ENCODE measurements around the gene TLK1. TPM values are rescaled to one million over a fixed set of nuclear protein-coding genes. Genes with fewer than 3 reads are reported as not detected.

The TLK1 gene
- polyA plus RNA-seq, 1 of the 3 experiments (the other 2 are of a cell fraction), result 4.8 TPM

DNA sequence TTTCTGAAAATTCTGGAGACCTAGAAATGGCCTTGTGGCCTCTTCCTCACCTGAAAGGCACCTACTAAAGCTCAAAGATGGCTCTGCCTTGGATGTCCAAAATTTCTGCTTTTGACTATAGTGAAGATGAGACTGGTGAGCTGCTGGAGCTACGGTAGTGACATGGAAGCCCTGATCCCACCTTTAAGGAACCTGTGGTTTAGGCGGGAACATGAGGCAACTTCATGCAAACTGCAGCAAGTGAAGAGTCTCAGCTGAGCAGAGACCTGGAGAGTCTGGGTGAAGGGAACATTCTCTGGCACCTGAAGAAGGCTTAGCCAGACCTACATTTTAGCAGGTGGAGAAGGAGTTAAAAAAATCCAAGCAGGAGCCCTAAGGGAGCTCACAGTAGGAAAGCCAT is 191.7 kb downstream of the TLK1 start:
- peaks cover 5 to 14% of the 10 kb centered on the region in 2 experiments; a peak in 2 of 4 replicates for H3K4me1 ChIP-seq (ENCODE audit: control insufficient read depth in 1 of 2, insufficient read depth in 2 of 2, low read depth in 1 of 2, low read length in 1 of 2)
- no peak overlapping the region for H3K27ac ChIP-seq (ENCODE audit: low read depth in 2 of 2, low read length in 1 of 2)
- POLR2A ChIA-PET, result no interaction called here
- 96% methylated on average over 2 of the region's 2 CpGs for WGBS (ENCODE audit: low lambda C conversion rate)
- no peak overlapping the region for H3K4me2 ChIP-seq
- H4K20me1 ChIP-seq (ENCODE audit: insufficient read depth), result 0 out of 2 replicates have a peak, but pooled peaks cover 5% of the 10 kb centered on the region
- no peaks in the 10 kb centered on the region for H3K9me3 ChIP-seq
- TF ChIP-seq NRF1 (IDR thresholded peaks at IDR 0.05; ENCODE audit: low read depth, low read length) (no peak), REST (IDR thresholded peaks at IDR 0.05; ENCODE audit: low read depth, low read length) (no peak), JUND (IDR thresholded peaks at IDR 0.05) (no peak), CTCF (IDR thresholded peaks at IDR 0.05) (no peak), RFX5 (IDR thresholded peaks at IDR 0.05; ENCODE audit: low read length) (no peak), USF1 (IDR thresholded peaks at IDR 0.05; ENCODE audit: borderline replicate concordance, low read depth) (no peak), TEAD4 (IDR thresholded peaks at IDR 0.05; ENCODE audit: borderline replicate concordance, insufficient read depth) (no peak), POLR2AphosphoS5 (IDR thresholded peaks at IDR 0.05; ENCODE audit: low read depth, low read length) (no peak), CHD2 (IDR thresholded peaks at IDR 0.05; ENCODE audit: low read length, partially characterized antibody) (no peak), TCF12 (IDR thresholded peaks at IDR 0.05) (no peak), RCOR1 (IDR thresholded peaks at IDR 0.05; ENCODE audit: low read length) (no peak), FOXM1 (IDR thresholded peaks at IDR 0.05; ENCODE audit: low read depth) (no peak), SIN3A (IDR thresholded peaks at IDR 0.05; ENCODE audit: borderline replicate concordance, low read depth, low read length) (no peak), YY1 (IDR thresholded peaks at IDR 0.05; ENCODE audit: low read depth) (no peak), FOXJ3 (CRISPR knock-in tag; IDR thresholded peaks at IDR 0.05) (no peak), EZH2phosphoT487 (IDR thresholded peaks at IDR 0.05; ENCODE audit: borderline replicate concordance, low read depth) (no peak), GABPA (IDR thresholded peaks at IDR 0.05; ENCODE audit: low read depth) (no peak), SMC3 (IDR thresholded peaks at IDR 0.05; ENCODE audit: low read depth, low read length) (no peak)
- TF ChIP-seq, protein P1, sequence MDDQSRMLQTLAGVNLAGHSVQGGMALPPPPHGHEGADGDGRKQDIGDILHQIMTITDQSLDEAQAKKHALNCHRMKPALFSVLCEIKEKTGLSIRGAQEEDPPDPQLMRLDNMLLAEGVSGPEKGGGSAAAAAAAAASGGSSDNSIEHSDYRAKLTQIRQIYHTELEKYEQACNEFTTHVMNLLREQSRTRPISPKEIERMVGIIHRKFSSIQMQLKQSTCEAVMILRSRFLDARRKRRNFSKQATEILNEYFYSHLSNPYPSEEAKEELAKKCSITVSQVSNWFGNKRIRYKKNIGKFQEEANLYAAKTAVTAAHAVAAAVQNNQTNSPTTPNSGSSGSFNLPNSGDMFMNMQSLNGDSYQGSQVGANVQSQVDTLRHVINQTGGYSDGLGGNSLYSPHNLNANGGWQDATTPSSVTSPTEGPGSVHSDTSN (IDR thresholded peaks at IDR 0.05), result no peak
- H3K79me2 ChIP-seq (ENCODE audit: insufficient read depth), result no peaks in the 10 kb centered on the region
- H3F3A ChIP-seq (replicated peaks; ENCODE audit: insufficient read depth), result peaks cover 17% of the 10 kb centered on the region
- peaks cover 30 to 31% of the 10 kb centered on the region in 2 experiments for H3K36me3 ChIP-seq (replicated peaks in 1 of 2; ENCODE audit: control insufficient read depth in 1 of 2, insufficient read depth in 2 of 2, low read length in 1 of 2)
- DNase-seq, result no peak
- H3K4me3 ChIP-seq (ENCODE audit: low read depth in 2 of 2, low read length in 1 of 2), result no peak overlapping the region
- CTCF ChIA-PET, result interaction anchor here (0.9 to 1.4 kb wide), 3 partner anchors 40 to 447 kb away, joined by 6 to 8 read pairs (median 8); partner anchors contain the start of gene GORASP2
- H2AFZ ChIP-seq (ENCODE audit: low read depth), result no peak overlapping the region
- H3K9ac ChIP-seq, result no peak overlapping the region
- no peaks in the 10 kb centered on the region for H3K9me2 ChIP-seq
- H3K27me3 ChIP-seq (ENCODE audit: insufficient read depth), result no peaks in the 10 kb centered on the region
